Neutrophil (primary cell): Measurements from ENCODE around the gene DYRK1A.

Experiments used
- H3K27ac ChIP-seq: fragments of 200-600 bp; sonication (generic); 2 replicates; pipeline ENCODE4 v1.5.1; 2016; ENCODE audit warnings: mild to moderate bottlenecking, moderate library complexity
- H3K27me3 ChIP-seq: fragments of 200-600 bp; sonication (generic); 2 replicates; pipeline ENCODE4 v1.6.0; 2016; ENCODE audit warnings: mild to moderate bottlenecking
- H3K36me3 ChIP-seq: fragments of 200-600 bp; sonication (generic); 2 replicates; pipeline ENCODE4 v1.5.1; 2017
- H3K4me1 ChIP-seq, 2 experiments: fragments of 200-600 bp in 1 of 2; sonication (generic) in 1 of 2; 1 replicate in 1 of 2; 2 replicates in 1 of 2; pipeline versions ENCODE4 v1.5.1 to v1.6.1; 2013 to 2016; ENCODE audit warnings: low read depth in 1 of 2, low read length in 1 of 2, mild to moderate bottlenecking in 1 of 2, moderate library complexity in 1 of 2; ENCODE audit not compliant: control insufficient read depth in 1 of 2, insufficient read depth in 1 of 2
- H3K4me3 ChIP-seq, 2 experiments: fragments of 200-600 bp in 1 of 2; sonication (generic) in 1 of 2; 1 replicate in 1 of 2; 2 replicates in 1 of 2; pipeline ENCODE4 v1.5.1; 2013 to 2016; ENCODE audit warnings: low read depth in 1 of 2, low read length in 1 of 2, mild to moderate bottlenecking in 1 of 2, moderate library complexity in 1 of 2
- H3K9me3 ChIP-seq: fragments of 200-600 bp; sonication (generic); 2 replicates; pipeline ENCODE4 v1.5.1; 2016
- CTCF ChIP-seq: fragments of 200-600 bp; sonication (generic); IDR thresholded peaks from 2 replicates; pipeline ENCODE4 v1.5.1; 2016; ENCODE audit warnings: antibody characterized with exemption

The DYRK1A gene

GRCh38 chr21:37566790-37567615 is 200.4 kb downstream of the DYRK1A start:
- Histone ChIP-seq H3K36me3 (no peaks in the 10 kb centered on the region), H3K27ac (no peak overlapping the region), H3K9me3 (no peaks in the 10 kb centered on the region), H3K4me3 (no peak overlapping the region), H3K27me3 (peaks cover 23% of the 10 kb centered on the region), H3K4me1 (peaks cover 15 to 16% of the 10 kb centered on the region in 2 experiments)
- TF ChIP-seq CTCF, result no peak

GRCh38 chr21:37568415-37568814 is 201.8 kb downstream of the DYRK1A start:
- Histone ChIP-seq H3K4me3 (no peak overlapping the region), H3K27me3 (peaks cover 23% of the 10 kb centered on the region), H3K4me1 (peaks cover 10 to 11% of the 10 kb centered on the region in 2 experiments), H3K9me3 (no peaks in the 10 kb centered on the region), H3K27ac (no peak overlapping the region), H3K36me3 (no peaks in the 10 kb centered on the region)
- no peak for TF ChIP-seq CTCF

GRCh38 chr21:37568916-37569315 is 202.3 kb downstream of the DYRK1A start:
- Histone ChIP-seq H3K36me3 (no peaks in the 10 kb centered on the region), H3K27ac (no peak overlapping the region), H3K27me3 (peaks cover 23% of the 10 kb centered on the region), H3K4me1 (peaks cover 9 to 10% of the 10 kb centered on the region in 2 experiments), H3K9me3 (no peaks in the 10 kb centered on the region), H3K4me3 (no peak overlapping the region)
- TF ChIP-seq CTCF, result no peak

GRCh38 chr21:37571442-37571841 is 204.9 kb downstream of the DYRK1A start:
- TF ChIP-seq CTCF, result no peak
- Histone ChIP-seq H3K36me3 (no peaks in the 10 kb centered on the region), H3K27ac (no peak overlapping the region), H3K4me1 (no peaks in the 10 kb centered on the region), H3K4me3 (no peak overlapping the region), H3K9me3 (no peaks in the 10 kb centered on the region), H3K27me3 (peaks cover 23% of the 10 kb centered on the region)

DNA sequence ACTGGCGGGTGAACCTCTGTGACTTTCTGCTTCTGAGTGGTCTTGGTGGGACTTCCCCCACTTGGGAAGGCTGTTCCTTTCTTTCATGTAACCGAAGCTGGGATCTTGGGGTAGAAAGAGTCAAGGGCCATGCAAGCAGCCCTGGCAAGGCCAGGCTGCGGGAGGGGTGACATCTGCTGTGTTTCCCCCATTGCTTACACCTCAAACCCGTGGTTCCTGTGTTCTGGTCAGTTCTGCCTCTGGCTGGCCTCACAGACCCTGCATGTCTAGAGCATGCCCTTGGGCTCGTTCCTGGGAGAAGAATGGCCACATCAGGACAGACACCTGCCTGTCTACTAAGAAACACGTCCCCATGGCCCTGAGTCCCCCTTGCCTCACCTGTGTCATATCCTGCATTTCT is 207.7 kb downstream of the DYRK1A start:
- H3K4me3 ChIP-seq, result no peak overlapping the region
- no peak overlapping the region for H3K27ac ChIP-seq
- H3K4me1 ChIP-seq, result no peaks in the 10 kb centered on the region
- peaks cover 9% of the 10 kb centered on the region for H3K27me3 ChIP-seq
- no peak for TF ChIP-seq CTCF
- peaks cover 4% of the 10 kb centered on the region for H3K9me3 ChIP-seq
- H3K36me3 ChIP-seq, result no peaks in the 10 kb centered on the region
